K562 treated with DMSO at 1 percent for 48 hours (cell line): ENCODE data around the gene EMP1. TPM values are rescaled to one million over a fixed set of nuclear protein-coding genes. Genes with fewer than 3 reads are reported as not detected.

Experiments
- total RNA-seq: library from RNA; unstranded; fragments of 300-600 nt; gene quantifications from 2 replicates; pipeline ENCODE4 v1.2.3, GENCODE V29; 2022; ENCODE audit warnings: low replicate concordance; ENCODE audit errors: extremely low read depth

EMP1 gene
- total RNA-seq, result not detected in 2 replicates

DNA sequence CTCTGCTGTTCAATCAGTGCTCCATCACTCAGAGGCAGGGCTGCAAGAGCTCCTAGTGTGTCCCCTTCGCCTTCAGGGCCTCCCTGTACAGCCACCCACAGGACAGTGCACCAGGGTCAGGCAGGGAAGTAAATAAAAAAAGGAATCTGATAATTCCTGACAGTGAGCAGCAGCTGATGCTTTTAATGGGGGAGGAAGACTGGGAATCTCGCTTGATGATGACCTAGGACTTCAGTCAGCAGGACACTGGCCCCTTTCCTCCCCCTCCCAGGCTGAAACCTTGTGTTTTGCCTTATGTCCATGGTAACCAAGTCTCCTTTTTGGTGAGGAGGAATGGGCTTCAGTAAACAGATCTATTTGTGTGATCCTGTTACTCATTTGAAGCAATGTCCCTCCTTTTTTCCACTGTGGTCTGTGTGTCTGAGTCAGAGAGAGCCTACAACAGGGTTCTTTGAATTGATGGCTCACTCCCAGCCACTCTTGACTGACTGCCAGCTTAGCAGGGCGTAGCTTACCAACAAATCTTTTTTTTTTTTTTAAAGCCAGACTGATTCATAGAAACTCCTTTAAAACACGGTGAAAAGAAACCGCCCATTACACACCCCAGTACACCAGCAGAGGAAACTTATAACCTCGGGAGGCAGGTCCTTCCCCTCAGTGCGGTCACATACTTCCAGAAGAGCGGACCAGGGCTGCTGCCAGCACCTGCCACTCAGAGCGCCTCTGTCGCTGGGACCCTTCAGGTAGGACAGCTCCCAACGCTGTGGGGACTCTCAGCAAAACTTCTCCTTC is at the start of gene EMP1:
EMP1 (plus strand) TSS at position 597 of the 792 bp plus-strand sequence. CDS start 14,785 bp downstream, outside the sequence.

Other genes with a start within 250 kb of the EMP1 start
- gene GPRC5D, start 244.6 kb upstream of the EMP1 start, total RNA-seq, result not detected in 2 replicates
- not detected in 2 replicates for gene HEBP1, start 196.5 kb upstream of the EMP1 start, total RNA-seq
- not detected in 2 replicates for gene FAM234B, start 152.3 kb upstream of the EMP1 start, total RNA-seq
- gene GSG1, start 93.1 kb upstream of the EMP1 start, total RNA-seq, result not detected in 2 replicates